GM12878 (cell line): ENCODE measurements around the gene TLE3. TPM values are rescaled to one million over a fixed set of nuclear protein-coding genes. Genes with fewer than 3 reads are reported as not detected.

ENCODE experiments used
- ATF2 ChIP-seq: IDR thresholded peaks from 2 replicates; pipeline ENCODE4 v1.6.1; 2012; ENCODE audit warnings: low read length, inconsistent platforms
- BMI1 ChIP-seq: fragments of 450-650 bp; IDR thresholded peaks from 2 replicates; pipeline ENCODE4 v1.6.1; 2016; ENCODE audit warnings: mild to moderate bottlenecking, moderate library complexity, borderline replicate concordance
- CTCF ChIP-seq, 3 experiments: IDR thresholded peaks in 2 of 3; conservative IDR thresholded peaks in 1 of 3; 2 replicates each; pipeline ENCODE4 v1.5.1; 2011; ENCODE audit warnings: low read depth in 3 of 3, low read length in 3 of 3, mild to moderate bottlenecking in 3 of 3, control low read depth in 2 of 3, moderate library complexity in 2 of 3, inconsistent platforms in 1 of 3, mixed read lengths in 1 of 3; ENCODE audit not compliant: control insufficient read depth in 2 of 3, insufficient read depth in 1 of 3; ENCODE audit errors: extremely low read depth in 1 of 3
- EGR1 ChIP-seq, 2 experiments: IDR thresholded peaks; 1 replicate in 1 of 2; 2 replicates in 1 of 2; pipeline ENCODE4 v1.6.1; 2011 to 2012; ENCODE audit warnings: low read depth in 2 of 2, low read length in 2 of 2, borderline replicate concordance in 1 of 2, mild to moderate bottlenecking in 1 of 2, moderate library complexity in 1 of 2
- GABPA ChIP-seq: IDR thresholded peaks from 2 replicates; pipeline ENCODE4 v1.6.1; 2014; ENCODE audit warnings: antibody characterized with exemption, low read depth, mild to moderate bottlenecking, inconsistent platforms
- HCFC1 ChIP-seq: fragments of 150-350 bp; IDR thresholded peaks from 2 replicates; pipeline ENCODE4 v1.6.1; 2014; ENCODE audit warnings: low read length
- HDAC6 ChIP-seq: fragments of 200-600 bp; sonication (generic); IDR thresholded peaks from one replicate; pipeline ENCODE4 v1.8.0; 2017; ENCODE audit warnings: antibody characterized with exemption; ENCODE audit not compliant: unreplicated experiment
- HSF1 ChIP-seq: fragments of 150-350 bp; IDR thresholded peaks from 2 replicates; pipeline ENCODE4 v1.6.1; 2014; ENCODE audit warnings: mild to moderate bottlenecking, low read depth, low read length
- MEF2A ChIP-seq: IDR thresholded peaks from 2 replicates; pipeline ENCODE4 v1.6.1; 2011; ENCODE audit warnings: low read depth, mild to moderate bottlenecking, low read length, moderate library complexity; ENCODE audit not compliant: insufficient read depth
- MYB ChIP-seq: fragments of 150-350 bp; IDR thresholded peaks from 2 replicates; pipeline ENCODE4 v1.6.1; 2014; ENCODE audit warnings: mild to moderate bottlenecking, low read depth, low read length, borderline replicate concordance
- MYC ChIP-seq: IDR thresholded peaks from 2 replicates; pipeline ENCODE4 v1.6.1; 2011; ENCODE audit warnings: mild to moderate bottlenecking, low read length, moderate library complexity, inconsistent platforms; ENCODE audit not compliant: insufficient read depth, insufficient replicate concordance, insufficient read length, severe bottlenecking
- NFYA ChIP-seq: IDR thresholded peaks from 2 replicates; pipeline ENCODE4 v1.6.1; 2011; ENCODE audit warnings: low read depth, mild to moderate bottlenecking, low read length, improper control_type of control experiment, borderline replicate concordance
- NFYB ChIP-seq: IDR thresholded peaks from 2 replicates; pipeline ENCODE4 v1.6.1; 2011; ENCODE audit warnings: low read depth, mild to moderate bottlenecking, low read length, improper control_type of control experiment, moderate library complexity; ENCODE audit not compliant: insufficient read depth
- RBBP5 ChIP-seq: fragments of 200-600 bp; sonication (generic); conservative IDR thresholded peaks from 2 replicates; pipeline ENCODE4 v1.6.1; 2016
- SUPT20H ChIP-seq: IDR thresholded peaks from 2 replicates; pipeline ENCODE4 v1.6.1; 2011; ENCODE audit warnings: low read depth, mild to moderate bottlenecking, low read length, moderate library complexity, borderline replicate concordance; ENCODE audit not compliant: control insufficient read depth
- TBL1XR1 ChIP-seq: IDR thresholded peaks from 2 replicates; pipeline ENCODE4 v1.6.1; 2012; ENCODE audit warnings: low read depth, low read length, improper control_type of control experiment
- TCF12 ChIP-seq: IDR thresholded peaks from 2 replicates; pipeline ENCODE4 v1.6.1; 2011; ENCODE audit warnings: low read depth, mild to moderate bottlenecking, low read length
- YY1 ChIP-seq: IDR thresholded peaks from 2 replicates; pipeline ENCODE4 v1.6.1; 2011; ENCODE audit warnings: low read depth, mild to moderate bottlenecking, low read length
- ZBED1 ChIP-seq: IDR thresholded peaks from 2 replicates; pipeline ENCODE4 v1.6.1; 2016; ENCODE audit warnings: borderline replicate concordance
- ZBTB4 ChIP-seq: fragments of 450-650 bp; formaldehyde crosslinking; IDR thresholded peaks from 2 replicates; pipeline ENCODE4 v1.4.0; 2022; ENCODE audit warnings: mild to moderate bottlenecking, moderate library complexity
- ZNF274 ChIP-seq: IDR thresholded peaks from one replicate; pipeline ENCODE4 v1.8.0; 2011; ENCODE audit not compliant: insufficient read length, insufficient read depth
- ZSCAN29 ChIP-seq: fragments of 450-650 bp; IDR thresholded peaks from 2 replicates; pipeline ENCODE4 v1.6.1; 2017; ENCODE audit warnings: mild to moderate bottlenecking, moderate library complexity
- polyA plus RNA-seq, 11 experiments: library from polyadenylated mRNA; depleted of rRNA in 4 of 11; unstranded in 6 of 11; stranded (reverse) in 5 of 11; fragments of >200 nt; fragmentation: Nextera tagmentation in 4 of 11; fragmentation: Illumina TruSeq in 1 of 11; extraction: Ambion mirVana in 4 of 11; extraction: Trizol in 1 of 11; gene quantifications; 1 replicate in 1 of 11; 2 replicates in 10 of 11; pipeline versions ENCODE4 v1.2.1 to v1.2.3, GENCODE V29; 2011 to 2016; ENCODE audit warnings: inconsistent platforms in 2 of 11, missing spikeins in 2 of 11, low read depth in 1 of 11
- total RNA-seq, 4 experiments: library from RNA; depleted of rRNA in 3 of 4; stranded (reverse); fragments of >200 nt in 3 of 4; fragmentation: Illumina TruSeq in 1 of 4; extraction: Trizol in 1 of 4; gene quantifications; 2 replicates each; pipeline versions ENCODE4 v1.2.1 to v1.2.3, GENCODE V29; 2013 to 2021

Gene TLE3
- total and polyA plus RNA-seq, 10 of the 15 experiments (the other 5 are each of a cell fraction or from before 2014, with no cell fraction given) = 1.2 to 65.5 (median 9.7) TPM

GRCh38 chr15:70014860-70015490, 82.7 kb downstream of the TLE3 start (continued):
- no peak for TF ChIP-seq ZBTB4 (CRISPR knock-in tag)
- TF ChIP-seq HCFC1 = no peak
- no peak for TF ChIP-seq SUPT20H
- no peak for TF ChIP-seq HSF1
- no peak for TF ChIP-seq MYC
- no peak for TF ChIP-seq GABPA
- TF ChIP-seq TBL1XR1 = peak; percentile 78; the same call in 1 of the 2 replicates
- TF ChIP-seq HDAC6 = no peak
- no peak for TF ChIP-seq ZNF274
- 0 out of 3 replicates have a peak, but pooled peaks of 1 of the 2 experiments have one; percentile 30 for TF ChIP-seq EGR1 (IDR thresholded peaks at IDR 0.05; ENCODE audit: borderline replicate concordance in 1 of 2, low read depth in 2 of 2, low read length in 2 of 2)
- TF ChIP-seq MYB = no peak
- 0 out of 2 replicates have a peak, but pooled peaks have one; percentile 55 for TF ChIP-seq MEF2A
- TF ChIP-seq YY1 = no peak
- peak in 1 of 3 experiments; percentile 54; a peak in 2 of 6 replicates for TF ChIP-seq CTCF (IDR thresholded peaks at IDR 0.05 in 2 of 3, conservative IDR thresholded peaks at IDR 0.05 in 1 of 3; ENCODE audit: control insufficient read depth in 2 of 3, extremely low read depth in 1 of 3, insufficient read depth in 1 of 3, low read depth in 3 of 3, low read length in 3 of 3)
- TF ChIP-seq RBBP5 = no peak
- TF ChIP-seq NFYA = no peak
- peak; percentile 97 for TF ChIP-seq TCF12
- TF ChIP-seq ZBED1 = 0 out of 2 replicates have a peak, but pooled peaks have one; percentile 25
- TF ChIP-seq BMI1 = peak; percentile 54; the same call in 1 of the 2 replicates
- TF ChIP-seq NFYB = 0 out of 2 replicates have a peak, but pooled peaks have one; percentile 15
- no peak for TF ChIP-seq ZSCAN29
- TF ChIP-seq ATF2 = peak; percentile 68; the same call in 1 of the 2 replicates
